Glutamatergic neuron (in vitro differentiated cells): ENCODE results near the gene LSAMP. TPM values are rescaled to one million over a fixed set of nuclear protein-coding genes. Genes with fewer than 3 reads are reported as not detected.
"Not testable (repeated sequence)": the region's sequence is repeated elsewhere in the genome, so short reads cannot be mapped to it uniquely, and the experiment has no call there.

Experiments used
- DNase-seq: peaks from one replicate; pipeline ENCODE4 v3.0.0; 2022
- H3K27ac Mint-ChIP-seq: one replicate; pipeline ENCODE4 v1.8.0; 2020; ENCODE audit warnings: mild to moderate bottlenecking, mixed read lengths, inconsistent platforms; ENCODE audit not compliant: unreplicated experiment
- H3K27me3 Mint-ChIP-seq: one replicate; pipeline ENCODE4 v1.8.0; 2020; ENCODE audit warnings: mild to moderate bottlenecking, moderate library complexity, mixed read lengths, inconsistent platforms; ENCODE audit not compliant: unreplicated experiment
- H3K36me3 Mint-ChIP-seq: one replicate; pipeline ENCODE4 v1.8.0; 2020; ENCODE audit warnings: mild to moderate bottlenecking, mixed read lengths, inconsistent platforms; ENCODE audit not compliant: unreplicated experiment
- H3K4me1 Mint-ChIP-seq: one replicate; pipeline ENCODE4 v1.8.0; 2020; ENCODE audit warnings: mild to moderate bottlenecking, low read depth, mixed read lengths, inconsistent platforms; ENCODE audit not compliant: unreplicated experiment
- H3K4me3 Mint-ChIP-seq: one replicate; pipeline ENCODE4 v1.8.0; 2020; ENCODE audit warnings: mild to moderate bottlenecking, mixed read lengths, inconsistent platforms; ENCODE audit not compliant: unreplicated experiment
- H3K9me3 Mint-ChIP-seq: one replicate; pipeline ENCODE4 v1.8.0; 2020; ENCODE audit warnings: mild to moderate bottlenecking, moderate library complexity, mixed read lengths, inconsistent platforms; ENCODE audit not compliant: unreplicated experiment
- total RNA-seq: library from RNA; stranded (reverse); fragmentation: NEBNext Ultra II Directional; extraction: Animal tissue kit (Norgen Biotek cat#: 25700); gene quantifications from one replicate; pipeline ENCODE4 v1.2.1, GENCODE V29; 2021; ENCODE audit not compliant: unreplicated experiment
- TF ChIP-seq, protein P1 (sequence below): fragments of 200-600 bp; sonication (generic); IDR thresholded peaks from one replicate; pipeline ENCODE4 v1.5.0; 2021; ENCODE audit not compliant: partially characterized antibody, unreplicated experiment

Gene LSAMP
- total RNA-seq, 1 donor from 2014 or later: 67.1 TPM

DNA sequence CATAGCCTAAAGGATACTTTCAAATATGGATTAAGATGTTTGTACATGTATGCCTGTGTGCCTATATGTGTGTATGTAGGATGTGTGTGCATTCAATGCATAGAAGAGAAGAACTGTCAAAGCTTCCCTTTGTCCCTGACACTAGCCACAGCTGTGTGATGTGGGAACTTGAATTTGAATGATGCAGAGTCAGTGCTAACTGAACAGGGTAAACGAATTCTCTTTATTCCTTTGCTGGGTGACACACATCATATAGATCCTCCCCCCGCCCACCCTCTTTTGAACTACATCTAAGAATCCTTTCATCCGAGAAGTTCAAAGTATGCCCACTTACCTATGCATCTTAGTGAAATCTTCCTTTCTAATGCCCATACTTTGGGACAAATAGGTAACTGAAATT, 593.7 kb downstream of the LSAMP start:
- TF ChIP-seq, protein P1, sequence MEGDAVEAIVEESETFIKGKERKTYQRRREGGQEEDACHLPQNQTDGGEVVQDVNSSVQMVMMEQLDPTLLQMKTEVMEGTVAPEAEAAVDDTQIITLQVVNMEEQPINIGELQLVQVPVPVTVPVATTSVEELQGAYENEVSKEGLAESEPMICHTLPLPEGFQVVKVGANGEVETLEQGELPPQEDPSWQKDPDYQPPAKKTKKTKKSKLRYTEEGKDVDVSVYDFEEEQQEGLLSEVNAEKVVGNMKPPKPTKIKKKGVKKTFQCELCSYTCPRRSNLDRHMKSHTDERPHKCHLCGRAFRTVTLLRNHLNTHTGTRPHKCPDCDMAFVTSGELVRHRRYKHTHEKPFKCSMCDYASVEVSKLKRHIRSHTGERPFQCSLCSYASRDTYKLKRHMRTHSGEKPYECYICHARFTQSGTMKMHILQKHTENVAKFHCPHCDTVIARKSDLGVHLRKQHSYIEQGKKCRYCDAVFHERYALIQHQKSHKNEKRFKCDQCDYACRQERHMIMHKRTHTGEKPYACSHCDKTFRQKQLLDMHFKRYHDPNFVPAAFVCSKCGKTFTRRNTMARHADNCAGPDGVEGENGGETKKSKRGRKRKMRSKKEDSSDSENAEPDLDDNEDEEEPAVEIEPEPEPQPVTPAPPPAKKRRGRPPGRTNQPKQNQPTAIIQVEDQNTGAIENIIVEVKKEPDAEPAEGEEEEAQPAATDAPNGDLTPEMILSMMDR: no peak
- Mint-ChIP-seq H3K27ac (no peak overlapping the region), H3K4me3 (no peak overlapping the region), H3K9me3 (no peaks in the 10 kb centered on the region), H3K4me1 (no peaks in the 10 kb centered on the region), H3K27me3 (no peaks in the 10 kb centered on the region), H3K36me3 (no peaks in the 10 kb centered on the region)
- no peak for DNase-seq

DNA sequence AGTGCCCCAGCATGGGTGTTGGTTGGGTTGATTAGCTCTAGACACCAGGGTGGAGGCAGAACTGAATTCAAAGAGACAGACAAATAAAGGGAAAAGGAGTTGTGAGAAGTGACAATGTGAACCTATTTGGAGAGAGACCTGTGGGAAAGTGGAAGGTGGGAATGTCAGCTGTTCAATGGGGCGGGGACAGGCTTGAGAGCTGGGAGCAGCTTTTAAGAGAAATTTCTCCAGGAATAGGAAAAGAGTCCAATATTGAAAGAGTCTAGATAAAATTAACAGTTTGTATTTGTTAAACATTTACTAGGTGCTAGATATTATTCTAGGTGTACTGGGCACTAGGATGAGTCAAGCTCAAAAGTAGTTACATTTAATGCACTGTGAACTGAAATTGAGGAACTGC, 596.6 kb downstream of the LSAMP start:
- no peaks in the 10 kb centered on the region for H3K27me3 Mint-ChIP-seq
- no peaks in the 10 kb centered on the region for H3K4me1 Mint-ChIP-seq
- no peak overlapping the region for H3K4me3 Mint-ChIP-seq
- no peaks in the 10 kb centered on the region for H3K9me3 Mint-ChIP-seq
- no peak overlapping the region for H3K27ac Mint-ChIP-seq
- TF ChIP-seq, protein P1: no peak
- no peak for DNase-seq
- H3K36me3 Mint-ChIP-seq: no peaks in the 10 kb centered on the region

DNA sequence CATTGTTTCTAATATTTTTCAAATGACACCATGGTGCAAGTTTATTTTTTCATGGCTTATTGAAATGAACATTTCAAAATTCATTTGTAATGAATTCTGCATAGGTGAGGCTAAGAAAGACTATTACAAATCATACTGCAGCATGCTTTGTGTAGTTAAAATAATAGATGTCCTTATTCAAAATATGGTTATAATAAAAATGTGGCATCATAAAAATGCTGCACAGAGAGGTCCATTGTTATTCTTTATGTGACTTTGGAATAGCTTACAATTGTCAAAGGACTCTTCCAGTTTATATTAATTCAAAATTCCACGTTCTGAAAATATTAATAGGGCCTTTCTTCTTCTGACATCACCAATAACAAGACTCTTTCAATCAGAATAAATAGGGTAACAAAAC, 599.3 kb downstream of the LSAMP start:
- no peak overlapping the region for H3K27ac Mint-ChIP-seq
- H3K27me3 Mint-ChIP-seq: no peaks in the 10 kb centered on the region
- H3K36me3 Mint-ChIP-seq: no peaks in the 10 kb centered on the region
- H3K4me3 Mint-ChIP-seq: no peak overlapping the region
- no peak for DNase-seq
- H3K9me3 Mint-ChIP-seq: no peaks in the 10 kb centered on the region
- no peaks in the 10 kb centered on the region for H3K4me1 Mint-ChIP-seq
- TF ChIP-seq, protein P1: no peak

DNA sequence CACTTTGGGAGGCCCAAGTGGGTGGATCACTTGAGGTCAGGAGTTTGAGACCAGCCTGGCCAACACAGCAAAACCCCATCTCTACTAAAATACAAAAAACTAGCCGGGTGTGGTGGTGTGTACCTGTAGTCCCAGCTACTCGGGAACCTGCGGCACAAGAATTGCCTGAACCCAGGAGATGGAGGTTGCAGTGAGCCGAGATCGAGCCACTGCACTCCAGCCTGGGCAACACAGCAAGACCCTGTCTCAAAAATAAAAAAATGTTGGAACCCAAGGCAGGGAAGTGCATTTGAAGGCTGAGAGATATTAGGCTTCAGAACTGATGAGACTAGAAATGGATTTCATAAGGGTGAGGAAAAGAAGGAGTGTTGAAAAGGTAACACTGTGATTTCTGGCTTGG, 600.6 kb downstream of the LSAMP start:
- H3K9me3 Mint-ChIP-seq, H3K4me1 Mint-ChIP-seq, H3K36me3 Mint-ChIP-seq, DNase-seq, H3K4me3 Mint-ChIP-seq, H3K27me3 Mint-ChIP-seq, H3K27ac Mint-ChIP-seq: not testable (repeated sequence)

DNA sequence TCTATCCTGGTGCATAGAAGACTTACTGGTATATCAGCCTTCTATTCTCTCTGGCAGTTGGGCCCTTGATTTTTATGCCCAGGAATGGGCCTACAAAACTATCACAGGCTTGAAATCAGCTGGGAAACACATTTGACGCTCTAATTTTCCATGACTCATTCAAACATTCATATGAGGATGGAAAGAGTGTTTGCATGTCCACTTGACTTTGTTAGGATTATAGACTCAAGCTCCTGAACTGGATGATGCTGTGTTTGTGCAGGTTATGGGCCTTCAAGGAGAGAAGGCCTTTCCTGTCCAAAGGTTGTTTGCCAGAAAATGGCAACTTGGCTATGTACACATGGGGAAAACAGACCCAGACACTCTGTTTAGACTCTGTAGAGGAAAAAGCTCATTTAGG, 602.1 kb downstream of the LSAMP start:
- TF ChIP-seq, protein P1: no peak
- no peaks in the 10 kb centered on the region for H3K4me1 Mint-ChIP-seq
- peaks cover 2% of the 10 kb centered on the region for H3K27me3 Mint-ChIP-seq
- no peak for DNase-seq
- H3K4me3 Mint-ChIP-seq: no peak overlapping the region
- H3K9me3 Mint-ChIP-seq: no peaks in the 10 kb centered on the region
- no peaks in the 10 kb centered on the region for H3K36me3 Mint-ChIP-seq
- no peak overlapping the region for H3K27ac Mint-ChIP-seq

DNA sequence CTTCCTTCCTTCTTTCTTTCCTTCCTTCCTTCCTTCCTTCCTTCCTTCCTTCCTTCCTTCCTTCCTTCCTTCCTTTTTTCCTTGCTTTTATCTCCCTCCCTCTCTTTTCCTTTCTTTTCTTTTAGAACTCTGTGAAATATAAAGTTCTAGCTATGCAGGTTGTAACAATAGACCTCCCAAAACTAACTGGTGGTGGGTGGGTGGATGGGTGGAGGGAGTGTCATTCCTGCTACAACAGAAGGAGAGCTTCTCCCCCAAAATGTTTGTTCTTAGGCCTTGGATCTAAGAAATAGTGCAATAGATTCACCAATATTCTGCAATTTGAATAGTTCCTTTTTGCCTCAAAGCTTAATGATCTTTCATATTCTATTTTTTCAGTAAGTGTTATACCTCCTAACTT, 606.0 kb downstream of the LSAMP start:
- Mint-ChIP-seq H3K9me3 (no peaks in the 10 kb centered on the region), H3K4me3 (no peak overlapping the region), H3K27me3 (peaks cover 2% of the 10 kb centered on the region), H3K27ac (no peak overlapping the region), H3K4me1 (no peaks in the 10 kb centered on the region), H3K36me3 (no peaks in the 10 kb centered on the region)
- TF ChIP-seq, protein P1: no peak
- no peak for DNase-seq
